Activated CD4-positive, alpha-beta T cell treated with anti-CD3 and anti-CD28 coated beads, Interleukin-2, Interleukin-4, amounts not matched to agents 100 ng/mL and 50 ng/mL, durations not matched to agents 16 hours and 8 hours (primary cell): ENCODE results near the gene DCC.
A peak's percentile ranks its signal among the peaks of the same experiment; 100 is the strongest.

Experiments
- DNase-seq: peaks from one replicate; pipeline ENCODE4 v3.0.0-alpha.2; 2020; ENCODE audit warnings: low spot score

Gene DCC

GRCh38 chr18:53526101-53526870, 1186.3 kb downstream of the DCC start:
- DNase-seq: no peak

DNA sequence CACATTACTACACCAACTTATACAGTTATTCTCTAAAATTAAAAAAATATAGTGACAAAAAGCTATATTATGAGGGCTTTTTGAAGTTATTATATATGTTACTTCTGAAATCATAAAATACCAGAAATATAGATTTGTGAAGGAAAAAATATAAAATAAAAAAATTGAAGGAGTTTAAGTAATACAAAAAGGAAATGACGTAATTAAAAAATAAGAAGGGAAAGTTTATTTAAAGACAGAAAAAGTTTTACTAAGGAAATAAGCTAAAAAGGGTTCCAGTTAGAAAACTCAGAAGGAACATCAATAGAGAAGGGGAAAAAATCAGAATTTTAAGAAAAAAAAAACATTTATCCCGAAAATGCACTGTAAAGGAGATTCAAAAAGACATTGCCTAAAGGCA, 1187.4 kb downstream of the DCC start:
- DNase-seq: no peak

- DNase-seq: no peak
Observed at GRCh38 chr18:53531187-53531586, 1191.2 kb downstream of the DCC start.

- no peak for DNase-seq
Observed at GRCh38 chr18:53531896-53532295, 1191.9 kb downstream of the DCC start.

GRCh38 chr18:53534203-53534602, 1194.2 kb downstream of the DCC start:
- DNase-seq: no peak

DNA sequence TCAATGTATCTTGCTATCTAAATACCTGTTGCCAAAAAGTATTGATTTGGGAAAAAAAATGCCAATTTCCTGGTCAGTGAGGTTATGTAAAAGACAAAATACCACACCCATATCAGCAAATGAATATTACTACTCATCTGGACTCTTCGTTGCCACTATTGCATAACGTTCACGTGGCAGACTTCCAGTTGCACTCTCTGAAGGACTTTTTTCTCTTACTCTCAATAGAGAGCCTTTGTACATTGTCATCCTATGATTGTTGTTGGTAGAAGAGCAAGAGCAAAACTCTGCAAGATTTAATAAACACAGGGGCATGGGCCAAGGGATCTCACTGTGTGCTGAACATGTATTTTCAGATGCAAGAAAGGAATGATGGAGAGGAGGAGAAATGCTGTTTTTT, 1194.7 kb downstream of the DCC start:
- DNase-seq: no peak

- no peak for DNase-seq
Observed at GRCh38 chr18:53536908-53537307, 1196.9 kb downstream of the DCC start.

- no peak for DNase-seq
Observed at GRCh38 chr18:53541924-53542323, 1201.9 kb downstream of the DCC start.

GRCh38 chr18:53543711-53544110, 1203.7 kb downstream of the DCC start:
- DNase-seq: no peak

- no peak for DNase-seq
Observed at GRCh38 chr18:53544917-53545316, 1204.9 kb downstream of the DCC start.

DNA sequence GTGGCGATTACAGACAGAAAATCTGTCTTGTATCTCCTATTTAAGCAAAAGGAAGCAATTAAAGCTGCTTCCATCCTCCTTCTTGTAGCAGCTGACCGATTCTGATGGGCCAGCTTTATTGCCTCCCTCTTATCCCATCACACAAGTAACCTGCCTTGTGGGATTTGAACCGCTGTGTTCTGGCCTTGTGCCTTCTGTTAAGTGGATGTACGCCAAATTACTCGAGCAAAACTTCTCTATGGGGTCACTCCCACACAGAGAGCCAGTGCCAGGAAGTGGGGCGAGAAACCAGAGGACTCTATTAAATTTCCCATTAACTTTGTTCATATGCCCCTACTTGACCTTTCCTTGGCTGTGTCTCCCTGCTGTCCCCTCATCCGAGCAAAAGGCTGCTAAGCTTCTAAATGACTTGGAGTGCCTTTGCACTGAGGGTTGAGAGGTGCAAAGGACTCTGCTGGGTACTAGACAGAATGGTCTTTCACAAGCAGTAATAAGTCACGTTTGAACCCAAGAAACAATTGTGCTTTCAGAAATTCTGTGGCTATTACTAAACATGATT, 1212.0 kb downstream of the DCC start:
- DNase-seq: no peak

GRCh38 chr18:53553030-53553429, 1213.0 kb downstream of the DCC start:
- no peak for DNase-seq

- DNase-seq: no peak
Observed at GRCh38 chr18:53556450-53556849, 1216.5 kb downstream of the DCC start.

DNA sequence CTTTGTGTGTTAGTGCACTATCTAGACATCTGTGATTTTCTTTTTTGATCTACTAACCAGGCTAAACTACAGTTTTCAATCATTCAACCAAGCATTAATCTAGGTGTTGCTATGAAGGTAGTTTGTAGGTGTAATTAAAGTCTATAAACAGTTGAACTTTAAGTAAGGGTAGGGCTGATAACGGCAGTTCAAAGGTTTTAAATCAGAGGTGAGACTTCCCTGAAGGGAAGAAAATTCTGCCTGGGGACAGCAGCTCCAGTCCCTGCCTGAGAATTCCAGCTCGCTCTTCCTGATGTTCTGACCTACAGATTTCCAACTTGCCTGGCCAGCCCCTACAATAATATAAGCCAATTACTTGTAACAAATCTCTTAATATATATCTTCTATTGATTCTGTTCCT, 1220.5 kb downstream of the DCC start:
- DNase-seq: no peak

DNA sequence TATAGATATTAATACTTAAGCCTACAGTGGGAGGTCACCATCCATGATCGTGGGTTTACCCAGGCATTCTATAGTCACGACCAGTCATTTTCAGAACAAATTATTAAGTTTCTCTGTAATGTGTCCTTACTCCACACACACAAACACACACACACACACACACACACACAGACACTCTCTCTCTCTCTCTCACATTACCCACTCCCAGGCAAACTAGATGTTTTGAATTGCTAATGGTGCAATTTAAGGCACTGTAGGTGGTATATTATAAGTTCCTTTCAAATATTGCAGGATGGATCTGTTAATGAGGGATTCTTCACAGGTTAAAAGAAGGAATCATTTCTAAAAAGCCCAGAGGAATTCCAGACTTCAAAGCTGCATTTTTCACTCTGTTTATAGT, 1226.6 kb downstream of the DCC start:
- DNase-seq: no peak

- DNase-seq: peak; percentile 15
Observed at GRCh38 chr18:53567929-53568574, 1228.1 kb downstream of the DCC start.
